ENCODE data around the gene EXOC7. TPM values are rescaled to one million over a fixed set of nuclear protein-coding genes. Genes with fewer than 3 reads are reported as not detected.

EXOC7 gene
- total RNA-seq, 1 experiment from 2014 or later = 117 TPM

DNA sequence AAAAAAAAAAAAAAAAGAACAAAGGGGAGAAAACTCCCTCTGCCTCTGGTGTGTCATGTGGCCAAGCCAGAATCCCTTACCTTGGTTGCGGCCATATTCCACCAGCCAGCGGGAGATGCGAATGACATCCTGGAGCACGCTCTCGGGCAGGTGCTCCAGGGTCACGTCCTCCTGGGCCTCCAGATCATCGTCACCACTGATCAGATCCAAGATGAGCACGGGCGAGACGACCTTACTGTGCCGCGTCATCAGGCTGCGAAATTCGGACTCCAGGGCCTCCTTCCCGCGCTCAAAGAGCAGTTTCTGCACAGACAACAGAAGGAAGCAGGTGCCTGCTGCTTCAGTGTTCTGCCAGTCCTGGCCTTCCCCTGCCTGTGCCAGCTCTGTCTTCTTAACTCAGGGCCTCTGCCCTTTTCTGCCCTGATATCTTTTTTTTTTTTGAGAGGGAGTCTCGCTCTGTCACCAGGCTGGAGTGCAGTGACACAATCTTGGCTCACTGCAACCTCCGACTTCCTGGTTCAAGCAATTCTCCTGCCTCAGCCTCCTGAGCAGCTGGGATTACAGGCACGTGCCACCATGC is 5.8 kb downstream of the EXOC7 start:
- Histone ChIP-seq H3K27ac (ENCODE audit: low read depth, low read length, poor library complexity, severe bottlenecking) (no peak overlapping the region), H3K4me1 (ENCODE audit: insufficient read depth, low read length, poor library complexity, severe bottlenecking) (peaks cover 8% of the 10 kb centered on the region), H3K4me3 (ENCODE audit: low read depth, low read length, poor library complexity, severe bottlenecking) (no peak overlapping the region), H3K36me3 (ENCODE audit: insufficient read depth, low read length, poor library complexity, severe bottlenecking) (peaks cover 59% of the 10 kb centered on the region), H3K9me3 (ENCODE audit: low read depth, low read length, poor library complexity, severe bottlenecking) (no peaks in the 10 kb centered on the region), H3K27me3 (replicated peaks; ENCODE audit: insufficient read depth, low read depth, low read length, poor library complexity) (no peaks in the 10 kb centered on the region)
- no peak for DNase-seq (ENCODE audit: low spot score)
- no TSS peak for BruUV-seq (replicated peaks)
- TF ChIP-seq CTCF (conservative IDR thresholded peaks at IDR 0.05; ENCODE audit: low read depth, low read length) (no peak), EZH2 (IDR thresholded peaks at IDR 0.05; ENCODE audit: borderline replicate concordance, low read depth, low read length, poor library complexity, severe bottlenecking) (no peak)
- POLR2A ChIA-PET (ENCODE audit: low non-redundant PET) = no interaction called here
- CTCF ChIA-PET = no interaction called here
- intact Hi-C loops (cut with micrococcal nuclease; ENCODE audit: unreplicated experiment) = no loop called here

GRCh38 chr17:76095943-76096342 is 7.6 kb downstream of the EXOC7 start:
- intact Hi-C loops (cut with micrococcal nuclease; ENCODE audit: unreplicated experiment) = no loop called here
- TF ChIP-seq CTCF (conservative IDR thresholded peaks at IDR 0.05; ENCODE audit: low read depth, low read length) = no peak
- no peaks in the 10 kb centered on the region for H3K9me3 ChIP-seq (ENCODE audit: low read depth, low read length, poor library complexity, severe bottlenecking)
- H3K4me3 ChIP-seq (ENCODE audit: low read depth, low read length, poor library complexity, severe bottlenecking) = no peak overlapping the region
- no peak overlapping the region for H3K27ac ChIP-seq (ENCODE audit: low read depth, low read length, poor library complexity, severe bottlenecking)
- no peaks in the 10 kb centered on the region for H3K4me1 ChIP-seq (ENCODE audit: insufficient read depth, low read length, poor library complexity, severe bottlenecking)
- DNase-seq (ENCODE audit: low spot score) = no peak
- ChIA-PET POLR2A (ENCODE audit: low non-redundant PET) (interaction anchor here (0.5 kb wide), 1 partner anchor 13 kb away, joined by 3 read pairs; no protein-coding TSS in a partner anchor), CTCF (no interaction called here)
- no peaks in the 10 kb centered on the region for H3K27me3 ChIP-seq (replicated peaks; ENCODE audit: insufficient read depth, low read depth, low read length, poor library complexity)
- H3K36me3 ChIP-seq (ENCODE audit: insufficient read depth, low read length, poor library complexity, severe bottlenecking) = peaks cover 50% of the 10 kb centered on the region
- no TSS peak for BruUV-seq (replicated peaks)

DNA sequence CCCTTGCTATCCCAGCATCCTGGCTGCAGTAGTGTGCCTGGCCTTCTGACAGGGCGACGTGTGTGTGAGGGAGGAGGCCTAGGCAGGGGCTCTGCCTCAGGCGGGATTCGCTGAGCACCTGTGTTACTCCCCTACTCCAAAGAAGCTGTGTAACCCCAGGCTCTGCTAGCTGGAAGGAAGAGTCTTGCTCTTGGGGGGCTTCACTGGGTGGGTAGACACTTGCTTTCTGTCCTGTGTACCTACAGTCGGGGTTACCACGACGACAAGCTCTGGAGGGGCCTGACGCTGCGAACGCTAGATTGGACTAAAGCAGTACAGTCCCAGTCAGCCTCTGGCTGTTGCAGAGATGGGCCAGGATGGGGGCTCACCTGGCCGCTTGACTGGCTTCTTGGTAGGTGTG is 9.5 kb downstream of the EXOC7 start:
- TF ChIP-seq CTCF (conservative IDR thresholded peaks at IDR 0.05; ENCODE audit: low read depth, low read length) = no peak
- no peak for TF ChIP-seq EZH2 (IDR thresholded peaks at IDR 0.05; ENCODE audit: borderline replicate concordance, low read depth, low read length, poor library complexity, severe bottlenecking)
- no peaks in the 10 kb centered on the region for H3K4me1 ChIP-seq (ENCODE audit: insufficient read depth, low read length, poor library complexity, severe bottlenecking)
- H3K36me3 ChIP-seq (ENCODE audit: insufficient read depth, low read length, poor library complexity, severe bottlenecking) = peaks cover 41% of the 10 kb centered on the region
- ChIA-PET CTCF (no interaction called here), POLR2A (ENCODE audit: low non-redundant PET) (no interaction called here)
- intact Hi-C loops (cut with micrococcal nuclease; ENCODE audit: unreplicated experiment) = no loop called here
- DNase-seq (ENCODE audit: low spot score) = no peak
- H3K27ac ChIP-seq (ENCODE audit: low read depth, low read length, poor library complexity, severe bottlenecking) = no peak overlapping the region
- H3K4me3 ChIP-seq (ENCODE audit: low read depth, low read length, poor library complexity, severe bottlenecking) = no peak overlapping the region
- no TSS peak for BruUV-seq (replicated peaks)
- no peaks in the 10 kb centered on the region for H3K9me3 ChIP-seq (ENCODE audit: low read depth, low read length, poor library complexity, severe bottlenecking)
- H3K27me3 ChIP-seq (replicated peaks; ENCODE audit: insufficient read depth, low read depth, low read length, poor library complexity) = no peaks in the 10 kb centered on the region

Data from A673 (cell line).